HFFc6 (cell line): ENCODE measurements around the gene NFX1. TPM values are rescaled to one million over a fixed set of nuclear protein-coding genes. Genes with fewer than 3 reads are reported as not detected.

Source experiments
- DNase-seq: peaks from one replicate; pipeline ENCODE4 v3.0.0-alpha.2; 2018
- H3K27ac Mint-ChIP-seq: 2 replicates; pipeline ENCODE4 v1.8.0; 2020; ENCODE audit warnings: mild to moderate bottlenecking, mixed read lengths
- H3K27me3 Mint-ChIP-seq: 2 replicates; pipeline ENCODE4 v1.8.0; 2021; ENCODE audit warnings: mild to moderate bottlenecking, moderate library complexity, mixed read lengths; ENCODE audit not compliant: insufficient read depth
- H3K36me3 Mint-ChIP-seq: 2 replicates; pipeline ENCODE4 v1.8.0; 2021; ENCODE audit warnings: low read depth, mixed read lengths
- H3K4me1 Mint-ChIP-seq: 2 replicates; pipeline ENCODE4 v1.8.0; 2020; ENCODE audit warnings: low read depth, mixed read lengths
- H3K4me3 Mint-ChIP-seq: 2 replicates; pipeline ENCODE4 v1.8.0; 2020; ENCODE audit warnings: mild to moderate bottlenecking, moderate library complexity, mixed read lengths
- H3K9me3 Mint-ChIP-seq: 2 replicates; pipeline ENCODE4 v1.8.0; 2020; ENCODE audit warnings: mild to moderate bottlenecking, mixed read lengths
- total RNA-seq, 6 experiments: library from RNA; stranded (reverse); fragmentation: NEBNext Ultra II Directional; extraction: Animal tissue kit (Norgen Biotek cat#: 25700); gene quantifications; 2 replicates in 1 of 6; 3 replicates in 5 of 6; pipeline ENCODE4 v1.2.3, GENCODE V29; 2021
- TF ChIP-seq, protein P1 (sequence below): fragments of 200-600 bp; sonication (generic); IDR thresholded peaks from 2 replicates; pipeline ENCODE4 v1.5.0; 2021; ENCODE audit warnings: antibody characterized with exemption, mild to moderate bottlenecking

The NFX1 gene
- total RNA-seq, 6 experiments from 2014 or later: 25.7 to 28.0 (median 27.8) TPM

GRCh38 chr9:33285502-33285901 is 4.8 kb upstream of the NFX1 start:
- H3K27me3 Mint-ChIP-seq: peaks cover 5% of the 10 kb centered on the region
- no peak overlapping the region for H3K4me3 Mint-ChIP-seq
- H3K36me3 Mint-ChIP-seq: no peaks in the 10 kb centered on the region
- TF ChIP-seq, protein P1, sequence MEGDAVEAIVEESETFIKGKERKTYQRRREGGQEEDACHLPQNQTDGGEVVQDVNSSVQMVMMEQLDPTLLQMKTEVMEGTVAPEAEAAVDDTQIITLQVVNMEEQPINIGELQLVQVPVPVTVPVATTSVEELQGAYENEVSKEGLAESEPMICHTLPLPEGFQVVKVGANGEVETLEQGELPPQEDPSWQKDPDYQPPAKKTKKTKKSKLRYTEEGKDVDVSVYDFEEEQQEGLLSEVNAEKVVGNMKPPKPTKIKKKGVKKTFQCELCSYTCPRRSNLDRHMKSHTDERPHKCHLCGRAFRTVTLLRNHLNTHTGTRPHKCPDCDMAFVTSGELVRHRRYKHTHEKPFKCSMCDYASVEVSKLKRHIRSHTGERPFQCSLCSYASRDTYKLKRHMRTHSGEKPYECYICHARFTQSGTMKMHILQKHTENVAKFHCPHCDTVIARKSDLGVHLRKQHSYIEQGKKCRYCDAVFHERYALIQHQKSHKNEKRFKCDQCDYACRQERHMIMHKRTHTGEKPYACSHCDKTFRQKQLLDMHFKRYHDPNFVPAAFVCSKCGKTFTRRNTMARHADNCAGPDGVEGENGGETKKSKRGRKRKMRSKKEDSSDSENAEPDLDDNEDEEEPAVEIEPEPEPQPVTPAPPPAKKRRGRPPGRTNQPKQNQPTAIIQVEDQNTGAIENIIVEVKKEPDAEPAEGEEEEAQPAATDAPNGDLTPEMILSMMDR: no peak
- DNase-seq: no peak
- H3K9me3 Mint-ChIP-seq: no peaks in the 10 kb centered on the region
- H3K4me1 Mint-ChIP-seq: peaks cover 9% of the 10 kb centered on the region
- no peak overlapping the region for H3K27ac Mint-ChIP-seq

GRCh38 chr9:33287087-33287490 is 3.2 kb upstream of the NFX1 start:
- H3K27me3 Mint-ChIP-seq: peaks cover 8% of the 10 kb centered on the region
- TF ChIP-seq, protein P1: peak; percentile 81

GRCh38 chr9:33288235-33288634 is 2.1 kb upstream of the NFX1 start:
- Mint-ChIP-seq H3K27me3 (peaks cover 8% of the 10 kb centered on the region), H3K36me3 (peaks cover 21% of the 10 kb centered on the region), H3K4me3 (no peak overlapping the region), H3K27ac (peak overlapping the region; percentile 71), H3K4me1 (peaks cover 30% of the 10 kb centered on the region), H3K9me3 (no peaks in the 10 kb centered on the region)
- TF ChIP-seq, protein P1: no peak
- no peak for DNase-seq

More at GRCh38 chr9:33287087-33287490, 3.2 kb upstream of the NFX1 start:
- peak; percentile 74 for DNase-seq
- Mint-ChIP-seq H3K27ac (peak overlapping the region; percentile 55), H3K36me3 (peaks cover 12% of the 10 kb centered on the region), H3K4me3 (no peak overlapping the region), H3K4me1 (peaks cover 18% of the 10 kb centered on the region), H3K9me3 (no peaks in the 10 kb centered on the region)

DNA sequence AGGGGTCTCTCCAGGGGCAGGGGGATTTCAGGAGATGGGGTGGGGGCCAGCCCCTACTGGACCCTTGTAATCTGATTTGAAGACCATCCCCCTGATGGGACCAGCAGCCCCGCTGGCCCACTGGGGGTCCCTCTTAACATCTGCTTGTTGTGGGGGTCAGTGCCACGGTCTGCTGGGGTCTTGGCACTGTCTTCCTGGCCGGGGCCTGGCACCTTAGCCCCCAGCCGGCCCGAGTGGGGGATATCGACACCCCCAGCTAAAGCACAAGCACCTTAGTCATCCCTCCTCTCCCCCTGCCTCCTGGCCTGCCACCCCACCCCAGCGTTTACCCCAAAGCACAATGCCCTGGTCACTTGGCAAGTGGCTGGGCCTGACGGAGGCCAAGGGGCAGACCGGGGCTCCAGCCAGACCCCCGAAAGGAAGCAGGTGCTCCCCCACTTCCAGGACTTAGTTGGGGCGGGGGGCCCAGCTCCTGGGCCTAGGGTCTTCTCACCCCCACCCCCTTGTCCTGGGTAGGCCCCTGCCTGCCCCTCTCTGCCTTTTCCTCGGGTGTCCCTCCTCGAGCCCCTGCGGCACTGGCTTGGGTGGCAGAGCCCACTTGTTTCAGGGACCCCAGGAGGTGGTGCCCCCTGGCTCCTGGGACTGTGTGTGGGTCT is 1.4 kb upstream of the NFX1 start:
- Mint-ChIP-seq H3K9me3 (no peaks in the 10 kb centered on the region), H3K4me3 (no peak overlapping the region), H3K36me3 (peaks cover 21% of the 10 kb centered on the region), H3K27ac (peak overlapping the region; percentile 100; the same call in 1 of the 2 replicates), H3K27me3 (peaks cover 8% of the 10 kb centered on the region), H3K4me1 (peaks cover 35% of the 10 kb centered on the region)
- DNase-seq: no peak
- TF ChIP-seq, protein P1: no peak

- TF ChIP-seq, protein P1: no peak
- peak overlapping the region; percentile 100 for H3K27ac Mint-ChIP-seq
- H3K4me1 Mint-ChIP-seq: peaks cover 38% of the 10 kb centered on the region
- H3K4me3 Mint-ChIP-seq: peak overlapping the region; percentile 99
- H3K27me3 Mint-ChIP-seq: peaks cover 8% of the 10 kb centered on the region
- peaks cover 25% of the 10 kb centered on the region for H3K36me3 Mint-ChIP-seq
- H3K9me3 Mint-ChIP-seq: no peaks in the 10 kb centered on the region
- no peak for DNase-seq
Observed at GRCh38 chr9:33289496-33289895, 820 bp upstream of the NFX1 start.
